Esophagus muscularis mucosa (tissue), 3 donors: ENCODE data around the gene RGS3.

Experiments used
- POLR2A ChIP-seq: fragments of 450-650 bp; IDR thresholded peaks from one replicate; pipeline ENCODE4 v1.6.1; 2017; ENCODE audit warnings: antibody characterized with exemption, moderate library complexity, mild to moderate bottlenecking, low read depth
- POLR2AphosphoS5 ChIP-seq, 2 donors: sonication (generic); formaldehyde crosslinking; IDR thresholded peaks; one replicate each; pipeline ENCODE4 v1.6.1; 2017; ENCODE audit warnings: antibody characterized with exemption in 2 of 2
- TF ChIP-seq, protein P1 (sequence below), 3 experiments: fragments of 200-600 bp in 2 of 3; fragments of 450-650 bp in 1 of 3; sonication (generic) in 2 of 3; IDR thresholded peaks; one replicate each; pipeline ENCODE4 v1.5.1; 2017 to 2019; ENCODE audit warnings: antibody characterized with exemption in 3 of 3, mild to moderate bottlenecking in 2 of 3, moderate library complexity in 1 of 3

DNA sequence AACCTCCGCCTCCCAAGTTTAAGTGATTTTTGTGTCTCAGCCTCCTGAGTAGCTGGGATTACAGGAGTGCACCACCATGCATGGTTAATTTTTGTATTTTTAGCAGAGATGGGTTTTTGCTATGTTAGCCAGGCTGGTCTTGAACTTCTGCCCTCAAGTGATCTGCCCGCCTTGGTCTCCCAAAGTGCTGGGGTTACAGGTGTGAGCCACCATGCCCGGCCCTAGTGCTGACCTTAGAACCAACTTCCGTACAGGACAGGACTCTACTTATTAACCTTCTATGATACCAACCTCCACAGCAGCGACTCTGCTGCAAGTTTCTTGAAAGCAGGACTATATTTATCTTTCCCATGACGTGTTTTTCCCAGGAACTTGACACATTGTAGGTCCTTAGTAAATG lies 176.9 kb downstream of the RGS3 start:
- TF ChIP-seq, protein P1, sequence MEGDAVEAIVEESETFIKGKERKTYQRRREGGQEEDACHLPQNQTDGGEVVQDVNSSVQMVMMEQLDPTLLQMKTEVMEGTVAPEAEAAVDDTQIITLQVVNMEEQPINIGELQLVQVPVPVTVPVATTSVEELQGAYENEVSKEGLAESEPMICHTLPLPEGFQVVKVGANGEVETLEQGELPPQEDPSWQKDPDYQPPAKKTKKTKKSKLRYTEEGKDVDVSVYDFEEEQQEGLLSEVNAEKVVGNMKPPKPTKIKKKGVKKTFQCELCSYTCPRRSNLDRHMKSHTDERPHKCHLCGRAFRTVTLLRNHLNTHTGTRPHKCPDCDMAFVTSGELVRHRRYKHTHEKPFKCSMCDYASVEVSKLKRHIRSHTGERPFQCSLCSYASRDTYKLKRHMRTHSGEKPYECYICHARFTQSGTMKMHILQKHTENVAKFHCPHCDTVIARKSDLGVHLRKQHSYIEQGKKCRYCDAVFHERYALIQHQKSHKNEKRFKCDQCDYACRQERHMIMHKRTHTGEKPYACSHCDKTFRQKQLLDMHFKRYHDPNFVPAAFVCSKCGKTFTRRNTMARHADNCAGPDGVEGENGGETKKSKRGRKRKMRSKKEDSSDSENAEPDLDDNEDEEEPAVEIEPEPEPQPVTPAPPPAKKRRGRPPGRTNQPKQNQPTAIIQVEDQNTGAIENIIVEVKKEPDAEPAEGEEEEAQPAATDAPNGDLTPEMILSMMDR (IDR thresholded peaks at IDR 0.05), result no peak
- TF ChIP-seq POLR2AphosphoS5 (IDR thresholded peaks at IDR 0.05) (no peak), POLR2A (no peak)
